ENCODE measurements around the gene NUP214. TPM values are rescaled to one million over a fixed set of nuclear protein-coding genes. Genes with fewer than 3 reads are reported as not detected.
A peak's percentile ranks its signal among the peaks of the same experiment; 100 is the strongest.
"Not testable (repeated sequence)": the region's sequence is repeated elsewhere in the genome, so short reads cannot be mapped to it uniquely, and the experiment has no call there.

The NUP214 gene
- polyA plus RNA-seq, 1 donor from 2014 or later: 23.0 TPM

GRCh38 chr9:131204285-131204684 lies 78.9 kb downstream of the NUP214 start:
- peaks cover 13% of the 10 kb centered on the region for H3K36me3 Mint-ChIP-seq
- H3K4me3 Mint-ChIP-seq: no peak overlapping the region
- H3K9me3 Mint-ChIP-seq: no peaks in the 10 kb centered on the region
- H3K4me1 Mint-ChIP-seq: peaks cover 6 to 14% (median 6%) of the 10 kb centered on the region in 3 donors
- no peaks in the 10 kb centered on the region for H3K27me3 Mint-ChIP-seq
- no peak overlapping the region for H3K27ac Mint-ChIP-seq

- peaks cover 23% of the 10 kb centered on the region for H3K36me3 Mint-ChIP-seq
- no peak overlapping the region for H3K27ac Mint-ChIP-seq
- no peaks in the 10 kb centered on the region for H3K27me3 Mint-ChIP-seq
- peaks cover 2 to 10% (median 6%) of the 10 kb centered on the region in 3 donors for H3K9me3 Mint-ChIP-seq
- peaks cover 6 to 7% (median 6%) of the 10 kb centered on the region in 3 donors for H3K4me1 Mint-ChIP-seq
- no peak overlapping the region for H3K4me3 Mint-ChIP-seq
Measured at GRCh38 chr9:131206495-131206894, 81.1 kb downstream of the NUP214 start.

DNA sequence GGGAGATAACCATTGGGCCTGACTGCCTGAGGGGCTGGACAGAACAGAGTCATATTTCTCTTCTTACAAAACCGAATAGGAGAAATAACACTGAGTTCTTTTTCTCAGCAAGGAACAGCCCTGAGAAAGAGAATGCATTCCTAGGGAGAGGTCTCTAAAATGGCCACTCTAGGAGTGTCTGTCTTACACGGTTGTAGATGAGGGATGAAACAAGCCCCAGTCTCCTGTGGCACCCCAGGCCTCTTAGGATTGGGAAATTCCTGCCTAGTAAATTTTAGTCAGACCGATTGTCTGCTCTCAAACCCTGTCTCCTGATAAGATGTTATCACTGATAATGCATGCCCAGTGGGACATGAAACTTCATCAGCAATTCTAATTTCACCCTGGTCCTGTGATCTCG lies 86.5 kb downstream of the NUP214 start:
- not testable (repeated sequence) for H3K27ac Mint-ChIP-seq, H3K4me1 Mint-ChIP-seq, H3K27me3 Mint-ChIP-seq, H3K4me3 Mint-ChIP-seq
- Mint-ChIP-seq H3K36me3 (peaks cover 31% of the 10 kb centered on the region), H3K9me3 (peaks cover 4 to 22% (median 13%) of the 10 kb centered on the region in 3 donors)

DNA sequence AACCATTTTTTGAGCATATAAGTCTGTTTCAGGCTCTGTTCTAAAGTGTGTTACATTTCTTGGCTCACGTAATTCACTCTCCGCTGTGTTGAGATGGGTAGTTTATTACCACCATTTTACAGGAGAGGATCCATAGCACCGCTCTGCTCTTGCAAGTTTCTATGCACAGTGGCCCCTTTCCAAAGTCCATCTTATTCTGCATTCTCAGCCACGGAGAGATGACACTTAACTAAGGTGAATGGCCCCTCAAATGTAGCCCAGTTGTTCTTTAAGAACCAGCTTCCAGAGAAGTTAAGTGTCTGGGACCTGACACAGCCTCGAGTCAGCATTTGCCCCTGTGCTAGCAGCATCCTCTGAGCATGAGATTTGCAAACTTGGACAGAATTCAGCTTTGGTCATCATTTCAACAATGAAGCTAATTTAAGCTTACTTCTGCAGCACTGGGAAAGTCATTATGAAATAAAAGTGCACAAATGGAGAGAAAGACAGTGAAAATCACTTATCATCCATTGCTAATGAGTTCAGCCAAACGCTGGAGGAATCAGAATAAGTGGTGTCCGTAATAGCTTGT lies 89.0 kb downstream of the NUP214 start:
- no peak overlapping the region for H3K27ac Mint-ChIP-seq

DNA sequence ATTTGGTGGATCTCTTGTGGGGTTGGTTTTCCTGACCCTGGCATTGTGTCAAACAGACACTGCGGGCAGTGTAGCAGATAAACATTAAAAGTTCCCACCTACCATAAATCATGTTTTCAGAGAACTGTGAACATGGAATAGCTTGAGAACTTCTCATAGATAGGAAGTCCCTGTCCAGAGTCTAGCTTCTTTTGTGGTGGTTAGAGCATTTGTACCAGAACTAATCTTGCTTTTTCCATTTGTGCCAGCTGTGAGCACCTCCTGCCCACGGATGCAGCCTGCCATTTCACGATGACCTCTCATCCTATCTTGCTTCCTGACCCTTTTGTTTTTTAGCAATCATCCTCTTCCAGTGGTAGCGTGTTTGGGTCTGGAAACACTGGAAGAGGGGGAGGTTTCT lies 89.5 kb downstream of the NUP214 start:
- Mint-ChIP-seq H3K36me3 (peaks cover 23% of the 10 kb centered on the region), H3K4me1 (peaks cover 0 to 1% (median 1%) of the 10 kb centered on the region in 3 donors), H3K4me3 (no peak overlapping the region), H3K27ac (no peak overlapping the region), H3K9me3 (peaks cover 4 to 22% (median 13%) of the 10 kb centered on the region in 3 donors), H3K27me3 (no peaks in the 10 kb centered on the region)

More for the DNA sequence above, 89.0 kb downstream of the NUP214 start:
- H3K36me3 Mint-ChIP-seq: peaks cover 28% of the 10 kb centered on the region
- peaks cover 4 to 22% (median 13%) of the 10 kb centered on the region in 3 donors for H3K9me3 Mint-ChIP-seq
- peaks cover 0 to 1% (median 1%) of the 10 kb centered on the region in 3 donors for H3K4me1 Mint-ChIP-seq
- H3K27me3 Mint-ChIP-seq: no peaks in the 10 kb centered on the region
- no peak overlapping the region for H3K4me3 Mint-ChIP-seq

GRCh38 chr9:131216806-131217205 lies 91.4 kb downstream of the NUP214 start:
- H3K4me3 Mint-ChIP-seq: no peak overlapping the region
- H3K27ac Mint-ChIP-seq: peak overlapping the region in 1 of 3 donors; percentile 84
- H3K27me3 Mint-ChIP-seq: no peaks in the 10 kb centered on the region
- H3K4me1 Mint-ChIP-seq: peaks cover 0 to 1% (median 1%) of the 10 kb centered on the region in 3 donors
- H3K9me3 Mint-ChIP-seq: peaks cover 2 to 9% (median 6%) of the 10 kb centered on the region in 3 donors
- peaks cover 16% of the 10 kb centered on the region for H3K36me3 Mint-ChIP-seq

DNA sequence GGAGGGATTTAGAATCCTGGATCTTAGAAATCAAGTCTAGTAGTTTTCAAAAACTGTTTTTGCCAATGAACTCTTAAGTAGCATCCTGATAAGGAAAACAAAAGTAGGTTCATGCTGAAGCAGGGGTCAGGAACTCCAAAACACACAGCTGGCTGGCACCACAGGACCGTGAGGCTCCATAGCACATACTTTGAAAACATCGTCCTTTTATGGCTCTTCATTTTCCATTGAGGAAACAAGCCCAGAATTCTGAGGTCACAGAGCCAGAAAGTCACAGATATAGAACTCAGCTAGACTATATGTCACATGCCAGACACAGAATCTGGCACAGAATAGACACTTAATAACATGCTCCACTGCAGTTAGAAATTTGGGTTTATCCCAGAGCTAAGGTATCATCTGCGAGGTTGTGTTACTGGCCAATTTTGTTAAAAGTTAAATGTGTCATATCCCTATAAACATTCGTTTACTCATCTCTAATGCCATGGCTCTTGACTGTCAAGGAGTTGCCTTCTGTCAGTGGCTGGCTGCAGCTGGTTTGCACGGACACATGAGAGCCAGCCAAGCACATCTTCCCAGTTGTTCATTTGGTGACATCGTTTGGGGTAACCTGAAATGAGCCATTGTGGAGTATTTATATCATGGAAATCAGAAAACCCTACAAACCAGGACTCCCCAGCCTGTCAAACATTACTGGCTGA lies 92.1 kb downstream of the NUP214 start:
- Mint-ChIP-seq H3K27me3 (no peaks in the 10 kb centered on the region), H3K4me3 (no peak overlapping the region), H3K27ac (peak overlapping the region in 1 of 3 donors; percentile 84), H3K9me3 (peaks cover 2 to 4% (median 4%) of the 10 kb centered on the region in 3 donors), H3K36me3 (peaks cover 12% of the 10 kb centered on the region), H3K4me1 (peaks cover 0 to 2% (median 1%) of the 10 kb centered on the region in 3 donors)

GRCh38 chr9:131218370-131218769 lies 93.0 kb downstream of the NUP214 start:
- H3K4me1 Mint-ChIP-seq: peaks cover 0 to 5% (median 1%) of the 10 kb centered on the region in 3 donors
- no peaks in the 10 kb centered on the region for H3K27me3 Mint-ChIP-seq
- no peaks in the 10 kb centered on the region for H3K9me3 Mint-ChIP-seq
- H3K36me3 Mint-ChIP-seq: peaks cover 10% of the 10 kb centered on the region
- H3K4me3 Mint-ChIP-seq: no peak overlapping the region
- no peak overlapping the region for H3K27ac Mint-ChIP-seq

DNA sequence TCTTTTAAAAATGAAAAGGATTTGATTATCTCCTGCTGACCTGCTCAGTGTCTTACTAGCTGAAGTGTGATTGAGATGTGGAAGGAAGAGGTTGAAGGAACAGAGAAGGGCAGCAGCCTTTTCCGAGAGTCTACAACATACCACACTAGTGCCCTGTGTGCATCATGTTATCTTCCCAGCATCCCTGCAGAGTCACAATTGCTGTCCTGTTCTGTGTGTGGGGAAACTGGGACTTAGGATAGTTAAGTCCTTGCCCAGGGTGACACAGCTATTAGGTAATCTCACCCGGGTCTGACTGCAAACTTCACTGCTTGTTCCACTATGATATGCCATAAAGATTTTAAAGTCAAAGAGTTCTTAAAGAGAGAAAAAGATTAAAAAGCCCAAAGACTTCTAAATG lies 95.1 kb downstream of the NUP214 start:
- Mint-ChIP-seq H3K36me3 (peaks cover 10% of the 10 kb centered on the region), H3K4me3 (no peak overlapping the region), H3K9me3 (no peaks in the 10 kb centered on the region), H3K27me3 (no peaks in the 10 kb centered on the region), H3K27ac (peak overlapping the region in 1 of 3 donors; percentile 6), H3K4me1 (peaks cover 0 to 4% (median 3%) of the 10 kb centered on the region in 3 donors)

DNA sequence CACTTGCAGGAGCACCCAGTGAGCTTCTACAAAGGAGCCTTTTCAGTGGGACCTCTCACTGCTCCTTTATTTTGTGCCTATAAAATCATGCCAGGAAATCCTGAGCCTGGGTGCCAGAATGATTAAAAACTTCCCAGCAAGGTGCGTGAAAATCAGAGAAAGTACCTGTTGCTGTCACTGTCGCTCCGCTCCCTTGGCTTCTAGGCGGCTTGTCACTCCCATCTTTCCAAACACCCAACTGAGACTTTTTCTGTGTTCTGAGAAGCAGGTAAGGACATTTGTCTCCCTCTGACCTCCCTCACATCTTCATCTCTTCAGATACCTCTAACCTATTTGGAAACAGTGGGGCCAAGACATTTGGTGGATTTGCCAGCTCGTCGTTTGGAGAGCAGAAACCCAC lies 97.1 kb downstream of the NUP214 start:
- Mint-ChIP-seq H3K27ac (no peak overlapping the region), H3K9me3 (no peaks in the 10 kb centered on the region)

GRCh38 chr9:131226226-131226625 lies 100.8 kb downstream of the NUP214 start:
- H3K27ac Mint-ChIP-seq: no peak overlapping the region
- no peaks in the 10 kb centered on the region for H3K27me3 Mint-ChIP-seq
- H3K9me3 Mint-ChIP-seq: no peaks in the 10 kb centered on the region
- H3K4me3 Mint-ChIP-seq: no peak overlapping the region
- H3K4me1 Mint-ChIP-seq: peaks cover 3 to 8% (median 4%) of the 10 kb centered on the region in 3 donors
- peaks cover 7% of the 10 kb centered on the region for H3K36me3 Mint-ChIP-seq

More for the DNA sequence above, 97.1 kb downstream of the NUP214 start:
- Mint-ChIP-seq H3K36me3 (peaks cover 12% of the 10 kb centered on the region), H3K4me3 (no peak overlapping the region), H3K27me3 (no peaks in the 10 kb centered on the region), H3K4me1 (peaks cover 0 to 6% (median 3%) of the 10 kb centered on the region in 3 donors)

GRCh38 chr9:131227112-131227958 lies 101.9 kb downstream of the NUP214 start:
- no peaks in the 10 kb centered on the region for H3K27me3 Mint-ChIP-seq
- peaks cover 3 to 8% (median 4%) of the 10 kb centered on the region in 3 donors for H3K4me1 Mint-ChIP-seq
- H3K4me3 Mint-ChIP-seq: no peak overlapping the region
- no peaks in the 10 kb centered on the region for H3K9me3 Mint-ChIP-seq
- H3K27ac Mint-ChIP-seq: peak overlapping the region in 1 of 3 donors; percentile 46
- peaks cover 9% of the 10 kb centered on the region for H3K36me3 Mint-ChIP-seq

DNA sequence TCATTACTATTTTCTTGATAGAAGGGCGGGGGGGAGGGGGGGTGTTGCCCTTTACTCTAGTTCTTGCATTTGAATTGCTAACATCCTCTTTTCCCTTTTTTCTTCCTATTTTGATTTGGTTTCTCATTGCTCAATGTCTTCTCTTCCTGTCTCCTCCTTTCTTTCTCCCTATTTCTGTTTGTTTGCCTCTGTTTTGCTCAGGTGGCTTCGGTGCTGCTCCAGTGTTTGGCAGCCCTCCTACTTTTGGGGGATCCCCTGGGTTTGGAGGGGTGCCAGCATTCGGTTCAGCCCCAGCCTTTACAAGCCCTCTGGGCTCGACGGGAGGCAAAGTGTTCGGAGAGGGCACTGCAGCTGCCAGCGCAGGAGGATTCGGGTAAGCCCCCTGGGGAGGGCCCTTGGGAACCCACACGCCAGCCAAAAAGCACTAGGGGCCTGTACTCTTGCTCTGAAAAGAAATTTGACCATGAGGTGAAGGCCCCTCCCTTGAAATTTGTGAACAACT lies 102.6 kb downstream of the NUP214 start:
- Mint-ChIP-seq H3K9me3 (no peaks in the 10 kb centered on the region), H3K27ac (peak overlapping the region in 1 of 3 donors; percentile 62), H3K27me3 (no peaks in the 10 kb centered on the region), H3K36me3 (peaks cover 7% of the 10 kb centered on the region), H3K4me3 (peak overlapping the region in 1 of 4 donors; percentile 85), H3K4me1 (peaks cover 0 to 8% (median 4%) of the 10 kb centered on the region in 3 donors)

DNA sequence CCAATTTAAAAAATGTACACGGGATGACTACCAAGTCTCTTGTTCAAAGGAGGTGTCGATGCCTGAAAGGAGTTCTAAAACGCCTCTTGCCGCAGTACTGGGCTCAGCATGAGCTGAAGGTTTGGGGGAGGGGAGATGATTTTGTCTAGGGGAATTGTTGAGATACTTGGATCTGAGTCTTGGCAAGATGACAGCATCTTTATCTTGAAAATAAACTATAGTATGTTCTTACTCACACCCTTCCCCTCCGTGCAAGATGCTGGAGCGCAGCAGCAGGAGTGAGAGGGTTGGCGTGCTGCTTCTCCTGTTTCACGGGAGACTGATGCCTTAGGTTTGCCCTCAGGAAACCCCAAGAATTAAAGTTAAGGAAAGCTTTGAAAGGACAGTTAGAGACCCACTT lies 103.6 kb downstream of the NUP214 start:
- peaks cover 7% of the 10 kb centered on the region for H3K36me3 Mint-ChIP-seq
- no peak overlapping the region for H3K27ac Mint-ChIP-seq
- H3K27me3 Mint-ChIP-seq: no peaks in the 10 kb centered on the region

DNA sequence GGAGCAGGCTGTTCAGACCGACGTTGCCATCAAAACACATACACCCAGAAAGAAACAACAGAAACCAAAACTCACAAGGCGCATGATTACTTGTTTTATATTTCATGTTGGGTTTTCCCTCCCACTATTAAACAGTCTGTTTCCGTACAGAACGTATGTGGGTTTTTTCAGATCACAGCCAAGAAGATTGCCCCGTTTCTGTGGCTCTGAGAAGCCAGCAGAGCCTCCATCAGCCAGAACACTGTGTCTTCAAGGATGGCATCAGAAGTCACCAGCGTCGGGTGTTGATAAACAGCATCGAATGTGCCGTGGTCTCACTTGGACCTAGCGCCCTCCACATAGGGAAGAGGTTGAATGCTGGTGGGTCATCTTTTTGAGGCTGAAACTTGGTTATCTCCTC lies 108.2 kb downstream of the NUP214 start:
- Mint-ChIP-seq H3K27me3 (no peaks in the 10 kb centered on the region), H3K36me3 (peaks cover 1% of the 10 kb centered on the region), H3K4me3 (no peak overlapping the region), H3K4me1 (peaks cover 6 to 9% (median 9%) of the 10 kb centered on the region in 3 donors), H3K9me3 (no peaks in the 10 kb centered on the region), H3K27ac (peak overlapping the region in 1 of 3 donors; percentile 73)

More for the DNA sequence above, 103.6 kb downstream of the NUP214 start:
- Mint-ChIP-seq H3K4me1 (peaks cover 1 to 8% (median 4%) of the 10 kb centered on the region in 3 donors), H3K9me3 (no peaks in the 10 kb centered on the region), H3K4me3 (no peak overlapping the region)
